ENCODE results near the gene NDUFA8. TPM values are rescaled to one million over a fixed set of nuclear protein-coding genes. Genes with fewer than 3 reads are reported as not detected.

Gene NDUFA8
- total and polyA plus RNA-seq, 9 of the 15 experiments (the other 6 are each of a cell fraction or from before 2014, with no cell fraction given), result 105 to 212 (median 133) TPM

Small RNA genes within 50 kb of the gene (microRNA-seq; reads per million reads assigned to microRNA genes)
- gene MIR4478 (ENCODE audit: borderline microRNAs expressed), result not detected

Small RNA genes within 50 kb of the gene (small RNA-seq; reads per million reads assigned to genes)
- gene MIR4478, result not detected

Other genes starting within 250 kb of the NDUFA8 start
- 3.0 TPM in 2 replicates for gene TTLL11, start 66.5 kb downstream of the NDUFA8 start, total RNA-seq (2014; rRNA removed)
- gene TTLL11, start 66.5 kb downstream of the NDUFA8 start, total RNA-seq (2014; rRNA removed; fragmentation: Illumina TruSeq; extraction: Trizol), result 2.6 and 2.9 TPM in 2 replicates
- gene TTLL11, start 66.5 kb downstream of the NDUFA8 start, total RNA-seq (2015; rRNA removed; fragmentation: Illumina TruSeq; extraction: Trizol), result 2.5 and 3.3 TPM in 2 replicates
- gene TTLL11, start 66.5 kb downstream of the NDUFA8 start, total RNA-seq (2021), result 4.2 and 4.4 TPM in 2 replicates
- gene TTLL11, start 66.5 kb downstream of the NDUFA8 start, polyA plus RNA-seq (2011; rRNA removed), result 2.0 and 2.7 TPM in 2 replicates
- gene TTLL11, start 66.5 kb downstream of the NDUFA8 start, polyA plus RNA-seq (2014; fragmentation: Illumina TruSeq; extraction: Trizol), result 4.2 and 4.3 TPM in 2 replicates
- gene TTLL11, start 66.5 kb downstream of the NDUFA8 start, polyA plus RNA-seq (2014; fragmentation: Nextera tagmentation; extraction: Ambion mirVana), result 1 to 10 TPM in 1 of 2 experiments, under 1 TPM in 1; 0.83 to 1.5 TPM
- gene TTLL11, start 66.5 kb downstream of the NDUFA8 start, polyA plus RNA-seq (2014; rRNA removed), result 3.7 and 4.3 TPM in 2 replicates
- not detected in 2 replicates for gene MORN5, start 129 bp upstream of the NDUFA8 start, total RNA-seq (2014; rRNA removed)
- not detected in 2 replicates for gene MORN5, start 129 bp upstream of the NDUFA8 start, total RNA-seq (2014; rRNA removed; fragmentation: Illumina TruSeq; extraction: Trizol)
- not detected in 2 replicates for gene MORN5, start 129 bp upstream of the NDUFA8 start, total RNA-seq (2015; rRNA removed; fragmentation: Illumina TruSeq; extraction: Trizol)
- gene MORN5, start 129 bp upstream of the NDUFA8 start, total RNA-seq (2021), result not detected in 2 replicates
- gene MORN5, start 129 bp upstream of the NDUFA8 start, polyA plus RNA-seq (2011; rRNA removed), result not detected in 2 replicates
- gene MORN5, start 129 bp upstream of the NDUFA8 start, polyA plus RNA-seq (2014; fragmentation: Illumina TruSeq; extraction: Trizol), result not detected in 2 replicates
- gene MORN5, start 129 bp upstream of the NDUFA8 start, polyA plus RNA-seq (2014; fragmentation: Nextera tagmentation; extraction: Ambion mirVana), result not detected
- not detected in 2 replicates for gene MORN5, start 129 bp upstream of the NDUFA8 start, polyA plus RNA-seq (2014; rRNA removed)
- gene LHX6, start 69.2 kb upstream of the NDUFA8 start, total RNA-seq (2014; rRNA removed), result 16.3 and 23.8 TPM in 2 replicates
- gene LHX6, start 69.2 kb upstream of the NDUFA8 start, total RNA-seq (2014; rRNA removed; fragmentation: Illumina TruSeq; extraction: Trizol), result 5.1 and 5.4 TPM in 2 replicates
- 7.1 and 8.3 TPM in 2 replicates for gene LHX6, start 69.2 kb upstream of the NDUFA8 start, total RNA-seq (2015; rRNA removed; fragmentation: Illumina TruSeq; extraction: Trizol)
- gene LHX6, start 69.2 kb upstream of the NDUFA8 start, total RNA-seq (2021), result 13.4 and 14.0 TPM in 2 replicates
- gene LHX6, start 69.2 kb upstream of the NDUFA8 start, polyA plus RNA-seq (2011; rRNA removed), result 7.9 and 9.4 TPM in 2 replicates
- gene LHX6, start 69.2 kb upstream of the NDUFA8 start, polyA plus RNA-seq (2014; fragmentation: Illumina TruSeq; extraction: Trizol), result 9.5 and 14.8 TPM in 2 replicates
- 1 to 10 TPM; 2.8 to 3.4 TPM for gene LHX6, start 69.2 kb upstream of the NDUFA8 start, polyA plus RNA-seq (2014; fragmentation: Nextera tagmentation; extraction: Ambion mirVana)
- 12.0 and 20.9 TPM in 2 replicates for gene LHX6, start 69.2 kb upstream of the NDUFA8 start, polyA plus RNA-seq (2014; rRNA removed)
- 7.4 and 7.9 TPM in 2 replicates for gene RBM18, start 105.1 kb upstream of the NDUFA8 start, total RNA-seq (2014; rRNA removed)
- gene RBM18, start 105.1 kb upstream of the NDUFA8 start, total RNA-seq (2014; rRNA removed; fragmentation: Illumina TruSeq; extraction: Trizol), result 24.5 and 25.2 TPM in 2 replicates
- gene RBM18, start 105.1 kb upstream of the NDUFA8 start, total RNA-seq (2015; rRNA removed; fragmentation: Illumina TruSeq; extraction: Trizol), result 14.6 and 16.3 TPM in 2 replicates
- gene RBM18, start 105.1 kb upstream of the NDUFA8 start, total RNA-seq (2021), result 34.0 and 36.4 TPM in 2 replicates
- gene RBM18, start 105.1 kb upstream of the NDUFA8 start, polyA plus RNA-seq (2011; rRNA removed), result 46.5 and 61.7 TPM in 2 replicates
- gene RBM18, start 105.1 kb upstream of the NDUFA8 start, polyA plus RNA-seq (2014; fragmentation: Illumina TruSeq; extraction: Trizol), result 39.6 and 41.8 TPM in 2 replicates
- 10 to 100 TPM; 84.1 to 86.3 TPM for gene RBM18, start 105.1 kb upstream of the NDUFA8 start, polyA plus RNA-seq (2014; fragmentation: Nextera tagmentation; extraction: Ambion mirVana)
- 20.0 and 26.5 TPM in 2 replicates for gene RBM18, start 105.1 kb upstream of the NDUFA8 start, polyA plus RNA-seq (2014; rRNA removed)
- gene MRRF, start 105.1 kb upstream of the NDUFA8 start, total RNA-seq (2014; rRNA removed), result 53.6 and 57.9 TPM in 2 replicates
- gene MRRF, start 105.1 kb upstream of the NDUFA8 start, total RNA-seq (2014; rRNA removed; fragmentation: Illumina TruSeq; extraction: Trizol), result 81.2 and 89.5 TPM in 2 replicates
- 65.7 and 70.8 TPM in 2 replicates for gene MRRF, start 105.1 kb upstream of the NDUFA8 start, total RNA-seq (2015; rRNA removed; fragmentation: Illumina TruSeq; extraction: Trizol)
- gene MRRF, start 105.1 kb upstream of the NDUFA8 start, total RNA-seq (2021), result 49.0 and 55.0 TPM in 2 replicates
- gene MRRF, start 105.1 kb upstream of the NDUFA8 start, polyA plus RNA-seq (2011; rRNA removed), result 101 and 105 TPM in 2 replicates
- gene MRRF, start 105.1 kb upstream of the NDUFA8 start, polyA plus RNA-seq (2014; fragmentation: Illumina TruSeq; extraction: Trizol), result 81.3 and 93.1 TPM in 2 replicates
- gene MRRF, start 105.1 kb upstream of the NDUFA8 start, polyA plus RNA-seq (2014; fragmentation: Nextera tagmentation; extraction: Ambion mirVana), result 10 to 100 TPM; 78.6 to 95.1 TPM
- 80.2 and 86.8 TPM in 2 replicates for gene MRRF, start 105.1 kb upstream of the NDUFA8 start, polyA plus RNA-seq (2014; rRNA removed)
- gene PTGS1, start 211.2 kb upstream of the NDUFA8 start, total RNA-seq (2014; rRNA removed), result 4.9 and 5.3 TPM in 2 replicates
- 3.4 and 3.6 TPM in 2 replicates for gene PTGS1, start 211.2 kb upstream of the NDUFA8 start, total RNA-seq (2014; rRNA removed; fragmentation: Illumina TruSeq; extraction: Trizol)
- gene PTGS1, start 211.2 kb upstream of the NDUFA8 start, total RNA-seq (2015; rRNA removed; fragmentation: Illumina TruSeq; extraction: Trizol), result 3.8 and 4.5 TPM in 2 replicates
- 7.2 and 9.1 TPM in 2 replicates for gene PTGS1, start 211.2 kb upstream of the NDUFA8 start, total RNA-seq (2021)
- 5.2 and 12.9 TPM in 2 replicates for gene PTGS1, start 211.2 kb upstream of the NDUFA8 start, polyA plus RNA-seq (2011; rRNA removed)
- 7.2 and 7.5 TPM in 2 replicates for gene PTGS1, start 211.2 kb upstream of the NDUFA8 start, polyA plus RNA-seq (2014; fragmentation: Illumina TruSeq; extraction: Trizol)
- 1 to 10 TPM; 3.7 to 8.2 TPM for gene PTGS1, start 211.2 kb upstream of the NDUFA8 start, polyA plus RNA-seq (2014; fragmentation: Nextera tagmentation; extraction: Ambion mirVana)
- gene PTGS1, start 211.2 kb upstream of the NDUFA8 start, polyA plus RNA-seq (2014; rRNA removed), result 4.0 and 5.8 TPM in 2 replicates

Data from K562 (cell line).